ENCODE data around the gene SLU7. TPM values are rescaled to one million over a fixed set of nuclear protein-coding genes. Genes with fewer than 3 reads are reported as not detected.

The SLU7 gene
- total and polyA plus RNA-seq, 2 of the 4 experiments (the other 2 are of a cell fraction), result 15.9 to 34.2 TPM

DNA sequence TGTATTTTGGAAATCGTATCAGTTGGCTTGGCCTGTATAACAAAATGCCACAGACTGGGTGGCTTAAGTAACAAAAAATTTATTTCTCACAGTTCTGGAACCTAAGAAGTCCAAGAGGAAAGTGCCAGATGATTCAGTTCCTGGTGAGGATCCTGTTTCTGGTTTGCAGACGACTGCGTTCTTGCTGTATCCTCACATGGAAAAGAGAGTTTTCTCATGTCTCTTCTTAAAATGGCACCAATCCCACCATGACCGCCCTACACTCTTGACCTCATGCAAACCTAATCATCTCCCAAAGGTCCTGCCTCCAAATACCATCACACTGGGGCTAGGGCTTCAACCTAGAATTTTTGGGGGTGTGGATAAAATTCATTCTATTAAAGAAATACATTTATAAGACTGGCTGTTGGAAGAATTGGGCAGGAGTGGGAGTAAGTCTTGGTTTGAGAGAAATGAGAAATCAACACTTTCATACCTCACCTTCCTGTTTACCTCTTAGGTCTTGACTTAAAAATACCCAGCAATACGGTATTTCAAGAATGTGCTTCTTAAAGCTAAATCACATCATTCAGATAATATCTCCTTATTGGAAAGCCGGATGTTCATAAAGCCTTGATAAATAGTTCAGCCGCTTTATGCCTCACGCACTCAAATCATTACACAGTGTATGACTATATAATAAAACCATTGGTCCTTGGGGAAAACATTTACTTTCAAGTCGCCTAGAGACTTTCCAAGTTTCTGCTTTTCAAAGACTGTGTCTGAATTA is 31.5 kb upstream of the SLU7 start:
- H3K18ac ChIP-seq (ENCODE audit: low read depth, low read length), result no peak overlapping the region
- no peak overlapping the region for H4K8ac ChIP-seq (ENCODE audit: low read depth in 2 of 2, low read length in 2 of 2)
- ChIA-PET CTCF (no interaction called here), POLR2A (ENCODE audit: unreplicated experiment) (no interaction called here)
- ATAC-seq (ENCODE audit: low read depth), result no peak
- H2BK120ac ChIP-seq (ENCODE audit: low read depth, low read length), result no peak overlapping the region
- H3K9me1 ChIP-seq (ENCODE audit: insufficient read depth, low read length), result no peaks in the 10 kb centered on the region
- H3K9ac ChIP-seq (ENCODE audit: low read depth, low read length), result no peak overlapping the region
- no peak overlapping the region for H2BK5ac ChIP-seq (ENCODE audit: low read depth, low read length, poor library complexity, severe bottlenecking)
- no peak overlapping the region for H2AK5ac ChIP-seq (ENCODE audit: low read depth, low read length)
- no peak overlapping the region for H3K56ac ChIP-seq (ENCODE audit: extremely low read depth, insufficient read depth, low read length)
- dilution Hi-C loops (cut with HindIII; ENCODE audit: low sequenced_read_pairs, unreplicated experiment), result no loop called here
- H3K4ac ChIP-seq (ENCODE audit: low read depth, low read length), result no peak overlapping the region
- no TSS peak for BruUV-seq (replicated peaks)
- H3K79me1 ChIP-seq (ENCODE audit: low read depth in 1 of 2, low read length in 2 of 2), result no peaks in the 10 kb centered on the region
- in situ Hi-C loops (cut with MboI; ENCODE audit: low sequenced_read_pairs), result no loop called here
- H2AK9ac ChIP-seq (replicated peaks; ENCODE audit: low read depth, low read length, poor library complexity), result no peak overlapping the region
- H4K5ac ChIP-seq (ENCODE audit: low read depth, low read length), result no peak overlapping the region
- H2AFZ ChIP-seq (replicated peaks; ENCODE audit: low read length, poor library complexity), result no peak overlapping the region
- H4K91ac ChIP-seq (ENCODE audit: insufficient read depth, low read depth, low read length), result no peak overlapping the region
- no peaks in the 10 kb centered on the region for H3K4me1 ChIP-seq (ENCODE audit: control insufficient read depth, insufficient read depth, low read length)
- H2BK15ac ChIP-seq (ENCODE audit: low read depth, low read length), result no peak overlapping the region
- no peak overlapping the region for H3K4me2 ChIP-seq (ENCODE audit: low read depth, low read length)
- peaks cover 11% of the 10 kb centered on the region for H3K27me3 ChIP-seq (ENCODE audit: control insufficient read depth, insufficient read depth, low read length)
- H3K4me3 ChIP-seq (ENCODE audit: insufficient read depth, low read depth, low read length), result no peak overlapping the region
- H3K27ac ChIP-seq (ENCODE audit: insufficient read depth, low read length), result no peak overlapping the region
- no peak for DNase-seq
- no peak overlapping the region for H3K23ac ChIP-seq (ENCODE audit: low read depth, low read length)
- H2BK20ac ChIP-seq (ENCODE audit: low read depth, low read length), result no peak overlapping the region
- WGBS, 2 experiments (ENCODE audit: extremely low coverage in 2 of 2, insufficient read length in 1 of 2), result no CpG with 5 or more reads among the region's 9 CpGs
- H3K36me3 ChIP-seq (ENCODE audit: control insufficient read depth, insufficient read depth, low read length), result no peaks in the 10 kb centered on the region
- intact Hi-C loops (cut with micrococcal nuclease), result no loop called here
- H3K14ac ChIP-seq (replicated peaks; ENCODE audit: low read depth, low read length), result no peak overlapping the region
- H4K20me1 ChIP-seq (ENCODE audit: insufficient read depth, low read length), result no peaks in the 10 kb centered on the region
- no peaks in the 10 kb centered on the region for H3K9me3 ChIP-seq (ENCODE audit: control insufficient read depth, insufficient read depth, low read length)
- TF ChIP-seq FOS (IDR thresholded peaks at IDR 0.05; ENCODE audit: low read depth, low read length), result no peak
- TF ChIP-seq, protein P1, sequence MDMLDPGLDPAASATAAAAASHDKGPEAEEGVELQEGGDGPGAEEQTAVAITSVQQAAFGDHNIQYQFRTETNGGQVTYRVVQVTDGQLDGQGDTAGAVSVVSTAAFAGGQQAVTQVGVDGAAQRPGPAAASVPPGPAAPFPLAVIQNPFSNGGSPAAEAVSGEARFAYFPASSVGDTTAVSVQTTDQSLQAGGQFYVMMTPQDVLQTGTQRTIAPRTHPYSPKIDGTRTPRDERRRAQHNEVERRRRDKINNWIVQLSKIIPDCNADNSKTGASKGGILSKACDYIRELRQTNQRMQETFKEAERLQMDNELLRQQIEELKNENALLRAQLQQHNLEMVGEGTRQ (IDR thresholded peaks at IDR 0.05; ENCODE audit: low read depth, low read length), result no peak
- TF ChIP-seq, protein P2, sequence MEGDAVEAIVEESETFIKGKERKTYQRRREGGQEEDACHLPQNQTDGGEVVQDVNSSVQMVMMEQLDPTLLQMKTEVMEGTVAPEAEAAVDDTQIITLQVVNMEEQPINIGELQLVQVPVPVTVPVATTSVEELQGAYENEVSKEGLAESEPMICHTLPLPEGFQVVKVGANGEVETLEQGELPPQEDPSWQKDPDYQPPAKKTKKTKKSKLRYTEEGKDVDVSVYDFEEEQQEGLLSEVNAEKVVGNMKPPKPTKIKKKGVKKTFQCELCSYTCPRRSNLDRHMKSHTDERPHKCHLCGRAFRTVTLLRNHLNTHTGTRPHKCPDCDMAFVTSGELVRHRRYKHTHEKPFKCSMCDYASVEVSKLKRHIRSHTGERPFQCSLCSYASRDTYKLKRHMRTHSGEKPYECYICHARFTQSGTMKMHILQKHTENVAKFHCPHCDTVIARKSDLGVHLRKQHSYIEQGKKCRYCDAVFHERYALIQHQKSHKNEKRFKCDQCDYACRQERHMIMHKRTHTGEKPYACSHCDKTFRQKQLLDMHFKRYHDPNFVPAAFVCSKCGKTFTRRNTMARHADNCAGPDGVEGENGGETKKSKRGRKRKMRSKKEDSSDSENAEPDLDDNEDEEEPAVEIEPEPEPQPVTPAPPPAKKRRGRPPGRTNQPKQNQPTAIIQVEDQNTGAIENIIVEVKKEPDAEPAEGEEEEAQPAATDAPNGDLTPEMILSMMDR (conservative IDR thresholded peaks at IDR 0.05; ENCODE audit: low read depth, low read length), result no peak

Measured in IMR-90 (cell line).